B cell (primary cell): ENCODE results near the gene WFIKKN2. TPM values are rescaled to one million over a fixed set of nuclear protein-coding genes. Genes with fewer than 3 reads are reported as not detected.

Experiments
- ATAC-seq: fragments of 200-7000 bp; cut with Tn5 transposase; one replicate; pipeline ENCODE4 v1.10.0; 2021; ENCODE audit warnings: low read depth, mild to moderate bottlenecking, moderate number of reproducible peaks, moderate library complexity
- CTCF ChIA-PET: fragments of 350-600 bp; sonication (Branson Sonifier 250); formaldehyde crosslinking; loops from one replicate; lab custom pipeline; 2021; ENCODE audit warnings: antibody characterized with exemption, inconsistent platforms; lab: Charles Lee
- POLR2A ChIA-PET: fragments of 350-600 bp; sonication (Branson Sonifier 250); formaldehyde crosslinking; loops from one replicate; lab custom pipeline; 2021; ENCODE audit warnings: antibody characterized with exemption; lab: Charles Lee
- DNase-seq: peaks from one replicate; pipeline ENCODE4 v3.0.0; 2013
- H2AFZ ChIP-seq: 2 replicates; pipeline ENCODE4 v1.6.1; 2012; ENCODE audit warnings: mild to moderate bottlenecking, low read depth, low read length; ENCODE audit not compliant: insufficient read depth, poor library complexity, severe bottlenecking
- H3K27ac ChIP-seq, 2 donors: 1 replicate in 1 of 2; 2 replicates in 1 of 2; pipeline ENCODE4 v1.5.1; 2012 to 2013; ENCODE audit warnings: low read length in 2 of 2, mild to moderate bottlenecking in 2 of 2, moderate library complexity in 1 of 2
- H3K27me3 ChIP-seq, 4 experiments: fragments of 200-600 bp in 1 of 4; sonication (generic) in 1 of 4; replicated peaks in 1 of 4; 1 replicate in 2 of 4; 2 replicates in 2 of 4; pipeline versions ENCODE4 v1.6.1 to v1.7.0; 2013 to 2016; ENCODE audit warnings: low read length in 3 of 4, mild to moderate bottlenecking in 2 of 4, mixed read lengths in 1 of 4, moderate library complexity in 1 of 4; ENCODE audit not compliant: insufficient read depth in 4 of 4, control insufficient read depth in 3 of 4; ENCODE audit errors: control extremely low read depth in 1 of 4
- H3K36me3 ChIP-seq, 2 experiments: replicated peaks in 1 of 2; 1 replicate in 1 of 2; 2 replicates in 1 of 2; pipeline versions ENCODE4 v1.6.1 to v1.7.1; 2013; ENCODE audit warnings: low read length in 1 of 2; ENCODE audit not compliant: insufficient read depth in 2 of 2, control insufficient read depth in 1 of 2; ENCODE audit errors: control extremely low read depth in 1 of 2, extremely low read depth in 1 of 2
- H3K4me1 ChIP-seq, 2 donors: fragments of 200-600 bp in 1 of 2; sonication (generic) in 1 of 2; 1 replicate in 1 of 2; 2 replicates in 1 of 2; pipeline versions ENCODE4 v1.5.1 to v1.6.1; 2013 to 2017; ENCODE audit warnings: low read length in 2 of 2; ENCODE audit not compliant: control insufficient read depth in 2 of 2, insufficient read depth in 2 of 2
- H3K4me2 ChIP-seq: replicated peaks from 2 replicates; pipeline ENCODE3; 2012; ENCODE audit warnings: mild to moderate bottlenecking, low read depth, low read length; ENCODE audit not compliant: poor library complexity, severe bottlenecking
- H3K4me3 ChIP-seq, 5 experiments: fragments of 200-600 bp in 1 of 5; sonication (generic) in 1 of 5; 1 replicate in 3 of 5; 2 replicates in 2 of 5; pipeline versions ENCODE4 v1.5.1 to v1.7.0; 2011 to 2016; ENCODE audit warnings: low read length in 4 of 5, mild to moderate bottlenecking in 4 of 5, low read depth in 2 of 5, control low read depth in 1 of 5, moderate library complexity in 1 of 5; ENCODE audit not compliant: insufficient read depth in 1 of 5; ENCODE audit errors: control extremely low read depth in 1 of 5, extremely low read depth in 1 of 5
- H3K79me2 ChIP-seq: fragments of 200-600 bp; sonication (generic); one replicate; pipeline ENCODE4 v1.6.0; 2016; ENCODE audit warnings: low read length; ENCODE audit not compliant: control insufficient read depth, insufficient read depth
- H3K9ac ChIP-seq: fragments of 200-600 bp; sonication (generic); 2 replicates; pipeline ENCODE4 v1.6.1; 2017; ENCODE audit warnings: mild to moderate bottlenecking, low read length, moderate library complexity
- H3K9me3 ChIP-seq, 3 donors: one replicate each; pipeline versions ENCODE4 v1.6.1 to v1.7.1; 2013; ENCODE audit warnings: low read length in 2 of 3; ENCODE audit not compliant: control insufficient read depth in 2 of 3, insufficient read depth in 1 of 3; ENCODE audit errors: control extremely low read depth in 1 of 3
- H4K20me1 ChIP-seq: 2 replicates; pipeline ENCODE4 v1.6.0; 2012; ENCODE audit warnings: mild to moderate bottlenecking, low read length; ENCODE audit not compliant: insufficient read depth, control insufficient read depth, poor library complexity, severe bottlenecking
- H3K27ac Mint-ChIP-seq: one replicate; pipeline ENCODE4 v1.8.0; 2021; ENCODE audit warnings: mixed read lengths
- H3K27me3 Mint-ChIP-seq: one replicate; pipeline ENCODE4 v1.8.0; 2021; ENCODE audit warnings: mixed read lengths
- H3K4me1 Mint-ChIP-seq: one replicate; pipeline ENCODE4 v1.8.0; 2021; ENCODE audit warnings: mixed read lengths
- H3K4me3 Mint-ChIP-seq: one replicate; pipeline ENCODE4 v1.8.0; 2021; ENCODE audit warnings: mixed read lengths
- H3K9me3 Mint-ChIP-seq: one replicate; pipeline ENCODE4 v1.8.0; 2022; ENCODE audit warnings: mixed read lengths; ENCODE audit not compliant: insufficient read depth
- CTCF ChIP-seq: fragments of 200-600 bp; IDR thresholded peaks from one replicate; pipeline ENCODE4 v1.8.0; 2022; ENCODE audit warnings: antibody characterized with exemption, mild to moderate bottlenecking
- EZH2 ChIP-seq: IDR thresholded peaks from 2 replicates; pipeline ENCODE4 v1.6.1; 2012; ENCODE audit warnings: borderline replicate concordance, low read depth, mild to moderate bottlenecking, moderate library complexity, low read length; ENCODE audit not compliant: insufficient read depth, poor library complexity, severe bottlenecking
- WGBS: methylation state at CpG from one replicate; pipeline ENCODE4 v1.1.5; 2013; ENCODE audit warnings: missing lambda C conversion rate; ENCODE audit not compliant: insufficient coverage; 5-methylcytosine and 5-hydroxymethylcytosine counted together
- intact Hi-C: fragments of 100-400 bp; cut with micrococcal nuclease; formaldehyde crosslinking; loops from one replicate; pipeline ENCODE4 v1.10.0; 2022
- polyA plus RNA-seq: library from polyadenylated mRNA; depleted of rRNA; stranded (reverse); fragments of >200 nt; gene quantifications from 2 replicates; pipeline ENCODE4 v1.2.3, GENCODE V29; 2012
- total RNA-seq, 2 donors: library from RNA; stranded (reverse); fragments of 120-200 nt in 1 of 2; gene quantifications; 1 replicate in 1 of 2; 2 replicates in 1 of 2; pipeline versions ENCODE4 v1.2.3 to v1.2.4, GENCODE V29; 2013 to 2022

Gene WFIKKN2
- total and polyA plus RNA-seq, 2 donors (not counting 1 experiment from before 2014, with no cell fraction given): not detected

GRCh38 chr17:50785946-50786570 lies 49.3 kb upstream of the WFIKKN2 start:
- ATAC-seq (no peak), DNase-seq (no peak)
- no peak overlapping the region for H3K27ac Mint-ChIP-seq
- TF ChIP-seq EZH2: no peak
- no peak for TF ChIP-seq CTCF
- H3K4me1 Mint-ChIP-seq: peaks cover 7% of the 10 kb centered on the region
- no peak overlapping the region for H2AFZ ChIP-seq
- H3K27ac ChIP-seq: no peak overlapping the region
- CTCF ChIA-PET: interaction anchor here (1.1 to 1.6 kb wide), 4 partner anchors 9 to 164 kb away, joined by 3 to 5 read pairs (median 4); no protein-coding TSS in a partner anchor
- H3K4me1 ChIP-seq: peaks cover 0 to 4% of the 10 kb centered on the region in 2 donors
- H4K20me1 ChIP-seq: no peaks in the 10 kb centered on the region
- H3K36me3 ChIP-seq: no peaks in the 10 kb centered on the region
- no peak overlapping the region for H3K4me3 Mint-ChIP-seq
- 92% methylated on average over 9 of the region's 9 CpGs for WGBS
- intact Hi-C loops: no loop called here
- peaks cover 0 to 3% (median 1%) of the 10 kb centered on the region in 4 experiments for H3K27me3 ChIP-seq
- no peak overlapping the region for H3K9ac ChIP-seq
- peaks cover 0 to 2% (median 0%) of the 10 kb centered on the region in 3 donors for H3K9me3 ChIP-seq
- H3K9me3 Mint-ChIP-seq: no peaks in the 10 kb centered on the region
- H3K4me2 ChIP-seq: no peak overlapping the region
- H3K27me3 Mint-ChIP-seq: peaks cover 16% of the 10 kb centered on the region
- no peak overlapping the region for H3K4me3 ChIP-seq
- POLR2A ChIA-PET: no interaction called here
- H3K79me2 ChIP-seq: no peaks in the 10 kb centered on the region

- Histone ChIP-seq H3K4me2 (no peak overlapping the region), H3K36me3 (no peaks in the 10 kb centered on the region), H3K9me3 (no peaks in the 10 kb centered on the region), H3K4me1 (no peaks in the 10 kb centered on the region), H3K79me2 (no peaks in the 10 kb centered on the region), H3K27ac (no peak overlapping the region), H3K27me3 (no peaks in the 10 kb centered on the region), H3K9ac (no peak overlapping the region), H2AFZ (no peak overlapping the region), H4K20me1 (no peaks in the 10 kb centered on the region), H3K4me3 (no peak overlapping the region)
- no peak overlapping the region for H3K4me3 Mint-ChIP-seq
- CTCF ChIA-PET: interaction anchor here (1.1 to 1.6 kb wide), 2 partner anchors 65 to 163 kb away, joined by 4 to 5 read pairs; no protein-coding TSS in a partner anchor
- WGBS: 90% methylated on average over 7 of the region's 7 CpGs
- TF ChIP-seq CTCF: no peak
- TF ChIP-seq EZH2: no peak
- ATAC-seq (no peak), DNase-seq (no peak)
- intact Hi-C loops: no loop called here
- POLR2A ChIA-PET: no interaction called here
- H3K27me3 Mint-ChIP-seq: peaks cover 12% of the 10 kb centered on the region
- peaks cover 2% of the 10 kb centered on the region for H3K4me1 Mint-ChIP-seq
- no peak overlapping the region for H3K27ac Mint-ChIP-seq
- H3K9me3 Mint-ChIP-seq: no peaks in the 10 kb centered on the region
These were observed 48.3 kb upstream of the WFIKKN2 start for GRCh38 chr17:50787106-50787505.
